HG03097 (cell line): Measurements from ENCODE around the gene NF1.

ENCODE experiments used
- ATAC-seq: cut with Tn5 transposase; IDR thresholded peaks from one replicate; pipeline ENCODE4 v1.9.1; 2021; ENCODE audit not compliant: unreplicated experiment, low FRiP score

NF1 gene

GRCh38 chr17:31415004-31415454 is 320.3 kb downstream of the NF1 start:
- no peak for ATAC-seq

- ATAC-seq, result no peak
Observed at GRCh38 chr17:31415640-31416502, 321.1 kb downstream of the NF1 start.

GRCh38 chr17:31416503-31416923 is 321.7 kb downstream of the NF1 start:
- no peak for ATAC-seq

GRCh38 chr17:31417051-31417792 is 322.4 kb downstream of the NF1 start:
- ATAC-seq, result no peak

- ATAC-seq, result no peak
Observed at GRCh38 chr17:31418773-31419350, 324.1 kb downstream of the NF1 start.

- ATAC-seq, result no peak
Observed at GRCh38 chr17:31422443-31422842, 327.7 kb downstream of the NF1 start.

GRCh38 chr17:31424944-31425281 is 330.1 kb downstream of the NF1 start:
- no peak for ATAC-seq

GRCh38 chr17:31425282-31426040 is 330.7 kb downstream of the NF1 start:
- no peak for ATAC-seq
